K562 (cell line): ENCODE results near the gene COL11A2. TPM values are rescaled to one million over a fixed set of nuclear protein-coding genes. Genes with fewer than 3 reads are reported as not detected.

Source experiments
- ARID1B ChIP-seq: fragments of 450-650 bp; IDR thresholded peaks from 2 replicates; pipeline ENCODE4 v1.6.1; 2016; ENCODE audit warnings: antibody characterized with exemption, mild to moderate bottlenecking, inconsistent platforms
- BRF2 ChIP-seq: IDR thresholded peaks from 3 replicates; pipeline ENCODE4 v1.6.1; 2011; ENCODE audit warnings: borderline replicate concordance, mild to moderate bottlenecking; ENCODE audit not compliant: insufficient read length, insufficient read depth
- CEBPG ChIP-seq, 3 experiments: fragments of 200-800 bp in 1 of 3; sonication (Bioruptor generic) in 1 of 3; sonication (generic) in 1 of 3; formaldehyde crosslinking in 1 of 3; IDR thresholded peaks in 2 of 3; conservative IDR thresholded peaks in 1 of 3; 2 replicates each; pipeline versions ENCODE4 v1.6.1 to v1.8.0; 2016 to 2022; ENCODE audit warnings: missing compliant biosample characterization in 2 of 3, missing genetic modification characterization in 2 of 3, mild to moderate bottlenecking in 1 of 3, missing genetic modification reagents in 1 of 3
- CHCHD3 ChIP-seq: fragments of 250-450 bp; sonication (Bioruptor Pico); IDR thresholded peaks from 2 replicates; pipeline ENCODE4 v2.1.2; 2022; ENCODE audit warnings: mild to moderate bottlenecking
- CTBP1 ChIP-seq: fragments of 450-650 bp; IDR thresholded peaks from 2 replicates; pipeline ENCODE4 v1.6.1; 2016; ENCODE audit warnings: borderline replicate concordance
- E2F3 ChIP-seq: fragments of 250-450 bp; sonication (Bioruptor Pico); IDR thresholded peaks from 2 replicates; pipeline ENCODE4 v1.4.0; 2020; ENCODE audit warnings: mild to moderate bottlenecking
- EP400 ChIP-seq: fragments of 450-650 bp; IDR thresholded peaks from 2 replicates; pipeline ENCODE4 v1.6.1; 2017; ENCODE audit warnings: antibody characterized with exemption, mild to moderate bottlenecking, moderate library complexity
- GABPB2 ChIP-seq: fragments of 250-450 bp; sonication (Bioruptor Pico); conservative IDR thresholded peaks from 2 replicates; pipeline ENCODE4 v1.5.1; 2021; ENCODE audit warnings: mild to moderate bottlenecking
- ILK ChIP-seq: fragments of 450-650 bp; IDR thresholded peaks from 2 replicates; pipeline ENCODE4 v1.6.1; 2016; ENCODE audit warnings: missing genetic modification characterization, low read depth, mild to moderate bottlenecking, missing compliant biosample characterization, moderate library complexity, borderline replicate concordance
- MEF2D ChIP-seq: conservative IDR thresholded peaks from 2 replicates; pipeline ENCODE4 v1.6.1; 2016; ENCODE audit warnings: low read depth, missing genetic modification characterization, missing compliant biosample characterization
- NCOR1 ChIP-seq: fragments of 450-650 bp; IDR thresholded peaks from 2 replicates; pipeline ENCODE4 v1.6.1; 2016; ENCODE audit warnings: mild to moderate bottlenecking, moderate library complexity
- POLR2B ChIP-seq: fragments of 450-650 bp; IDR thresholded peaks from 2 replicates; pipeline ENCODE4 v1.6.1; 2018; ENCODE audit warnings: low read depth; ENCODE audit not compliant: partially characterized antibody
- PRPF4 ChIP-seq: fragments of 200-400 bp; formaldehyde crosslinking; IDR thresholded peaks from one replicate; pipeline ENCODE4 v1.6.1; 2017; ENCODE audit warnings: low read length, low read depth, mild to moderate bottlenecking; ENCODE audit not compliant: insufficient read depth, poor library complexity, severe bottlenecking
- PYGO2 ChIP-seq: fragments of 450-650 bp; IDR thresholded peaks from 2 replicates; pipeline ENCODE4 v1.6.1; 2016; ENCODE audit warnings: mild to moderate bottlenecking, missing genetic modification characterization, moderate library complexity, missing compliant biosample characterization
- RBM14 ChIP-seq: fragments of 200-400 bp; formaldehyde crosslinking; IDR thresholded peaks from 2 replicates; pipeline ENCODE4 v1.6.1; 2018; ENCODE audit warnings: low read depth, mild to moderate bottlenecking, low read length, moderate library complexity, borderline replicate concordance; ENCODE audit not compliant: insufficient read depth
- RBM17 ChIP-seq: fragments of 200-400 bp; formaldehyde crosslinking; IDR thresholded peaks from 2 replicates; pipeline ENCODE4 v1.6.1; 2017; ENCODE audit warnings: low read depth, mild to moderate bottlenecking, low read length, borderline replicate concordance
- SOX6 ChIP-seq: fragments of 450-650 bp; IDR thresholded peaks from 2 replicates; pipeline ENCODE4 v1.6.1; 2014; ENCODE audit warnings: mild to moderate bottlenecking
- THRAP3 ChIP-seq: fragments of 450-650 bp; IDR thresholded peaks from 2 replicates; pipeline ENCODE4 v1.6.1; 2016; ENCODE audit warnings: mild to moderate bottlenecking, inconsistent platforms, borderline replicate concordance
- TSC22D4 ChIP-seq: fragments of 450-650 bp; IDR thresholded peaks from 2 replicates; pipeline ENCODE4 v1.6.1; 2016; ENCODE audit warnings: missing genetic modification characterization, missing biosample characterization, control low read depth
- ZBTB33 ChIP-seq: sonication (generic); formaldehyde crosslinking; IDR thresholded peaks from 2 replicates; pipeline ENCODE4 v1.8.1; 2023; ENCODE audit warnings: mild to moderate bottlenecking, missing genetic modification reagents
- ZNF41 ChIP-seq: fragments of 250-450 bp; sonication (Bioruptor Pico); conservative IDR thresholded peaks from 2 replicates; pipeline ENCODE4 v1.4.0; 2020; ENCODE audit warnings: mild to moderate bottlenecking
- ZNF655 ChIP-seq: fragments of 250-450 bp; sonication (Bioruptor Pico); IDR thresholded peaks from 2 replicates; pipeline ENCODE4 v1.5.0; 2021
- polyA plus RNA-seq, 8 experiments: library from polyadenylated mRNA; depleted of rRNA in 4 of 8; stranded (reverse) in 5 of 8; unstranded in 3 of 8; fragments of >200 nt; fragmentation: Nextera tagmentation in 2 of 8; fragmentation: Illumina TruSeq in 1 of 8; extraction: Ambion mirVana in 2 of 8; extraction: Trizol in 1 of 8; gene quantifications; 2 replicates each; pipeline versions ENCODE4 v1.2.1 to v1.2.3, GENCODE V29; 2011 to 2014; ENCODE audit warnings: inconsistent platforms in 1 of 8, missing spikeins in 1 of 8
- total RNA-seq, 7 experiments: library from RNA; depleted of rRNA in 6 of 7; stranded (reverse); fragments of >200 nt in 6 of 7; fragmentation: Illumina TruSeq in 2 of 7; extraction: Trizol in 2 of 7; gene quantifications; 2 replicates each; pipeline versions ENCODE4 v1.2.1 to v1.2.3, GENCODE V29; 2011 to 2021; ENCODE audit warnings: low replicate concordance in 1 of 7

COL11A2 gene
- total and polyA plus RNA-seq, 9 of the 15 experiments (the other 6 are each of a cell fraction or from before 2014, with no cell fraction given) = 0.04 to 0.35 (median 0.09) TPM; not detected in 1

- TF ChIP-seq MEF2D = no peak
- TF ChIP-seq EP400 = peak; percentile 88
- TF ChIP-seq CHCHD3 (CRISPR knock-in tag) = no peak; the same call in 1 of the 2 replicates
- no peak for TF ChIP-seq RBM17
- TF ChIP-seq SOX6 = no peak; the same call in 1 of the 2 replicates
- peak; percentile 50; the same call in 1 of the 2 replicates for TF ChIP-seq GABPB2 (CRISPR knock-in tag)
- TF ChIP-seq NCOR1 = 0 out of 2 replicates have a peak, but pooled peaks have one; percentile 29
- no peak for TF ChIP-seq ZNF41 (CRISPR knock-in tag)
- peak; percentile 37 for TF ChIP-seq PRPF4
- TF ChIP-seq POLR2B = peak; percentile 90
- TF ChIP-seq BRF2 = no peak
- no peak for TF ChIP-seq ARID1B
- no peak for TF ChIP-seq PYGO2 (tag)
- TF ChIP-seq CEBPG (CRISPR knock-in tag; IDR thresholded peaks at IDR 0.05) = no peak
- no peak for TF ChIP-seq CEBPG (tag; conservative IDR thresholded peaks at IDR 0.05 in 1 of 2, IDR thresholded peaks at IDR 0.05 in 1 of 2)
- TF ChIP-seq THRAP3 = no peak
- TF ChIP-seq ZBTB33 (CRISPR knock-in tag) = no peak
- no peak for TF ChIP-seq ILK (tag)
- peak; percentile 90 for TF ChIP-seq E2F3 (CRISPR knock-in tag)
- TF ChIP-seq TSC22D4 (tag) = no peak
- TF ChIP-seq CTBP1 = peak; percentile 54; the same call in 1 of the 2 replicates
- TF ChIP-seq ZNF655 (CRISPR knock-in tag) = no peak
- no peak for TF ChIP-seq RBM14
Observed at GRCh38 chr6:33208091-33208967, 16.1 kb upstream of the COL11A2 start, which contains the start of gene RING1 (continued).
